Measurements from ENCODE around the gene LRBA. TPM values are rescaled to one million over a fixed set of nuclear protein-coding genes. Genes with fewer than 3 reads are reported as not detected.

Gene LRBA
- total RNA-seq, 6 experiments from 2014 or later, result 13.6 to 17.6 (median 15.0) TPM

GRCh38 chr4:150321113-150321512 lies 694.0 kb downstream of the LRBA start:
- Mint-ChIP-seq H3K4me3 (no peak overlapping the region), H3K36me3 (ENCODE audit: low read depth) (no peaks in the 10 kb centered on the region), H3K27me3 (ENCODE audit: insufficient read depth) (no peaks in the 10 kb centered on the region), H3K27ac (no peak overlapping the region), H3K9me3 (no peaks in the 10 kb centered on the region), H3K4me1 (ENCODE audit: low read depth) (peaks cover 31% of the 10 kb centered on the region)
- no peak for DNase-seq
- TF ChIP-seq, protein P1, sequence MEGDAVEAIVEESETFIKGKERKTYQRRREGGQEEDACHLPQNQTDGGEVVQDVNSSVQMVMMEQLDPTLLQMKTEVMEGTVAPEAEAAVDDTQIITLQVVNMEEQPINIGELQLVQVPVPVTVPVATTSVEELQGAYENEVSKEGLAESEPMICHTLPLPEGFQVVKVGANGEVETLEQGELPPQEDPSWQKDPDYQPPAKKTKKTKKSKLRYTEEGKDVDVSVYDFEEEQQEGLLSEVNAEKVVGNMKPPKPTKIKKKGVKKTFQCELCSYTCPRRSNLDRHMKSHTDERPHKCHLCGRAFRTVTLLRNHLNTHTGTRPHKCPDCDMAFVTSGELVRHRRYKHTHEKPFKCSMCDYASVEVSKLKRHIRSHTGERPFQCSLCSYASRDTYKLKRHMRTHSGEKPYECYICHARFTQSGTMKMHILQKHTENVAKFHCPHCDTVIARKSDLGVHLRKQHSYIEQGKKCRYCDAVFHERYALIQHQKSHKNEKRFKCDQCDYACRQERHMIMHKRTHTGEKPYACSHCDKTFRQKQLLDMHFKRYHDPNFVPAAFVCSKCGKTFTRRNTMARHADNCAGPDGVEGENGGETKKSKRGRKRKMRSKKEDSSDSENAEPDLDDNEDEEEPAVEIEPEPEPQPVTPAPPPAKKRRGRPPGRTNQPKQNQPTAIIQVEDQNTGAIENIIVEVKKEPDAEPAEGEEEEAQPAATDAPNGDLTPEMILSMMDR (IDR thresholded peaks at IDR 0.05), result no peak

DNA sequence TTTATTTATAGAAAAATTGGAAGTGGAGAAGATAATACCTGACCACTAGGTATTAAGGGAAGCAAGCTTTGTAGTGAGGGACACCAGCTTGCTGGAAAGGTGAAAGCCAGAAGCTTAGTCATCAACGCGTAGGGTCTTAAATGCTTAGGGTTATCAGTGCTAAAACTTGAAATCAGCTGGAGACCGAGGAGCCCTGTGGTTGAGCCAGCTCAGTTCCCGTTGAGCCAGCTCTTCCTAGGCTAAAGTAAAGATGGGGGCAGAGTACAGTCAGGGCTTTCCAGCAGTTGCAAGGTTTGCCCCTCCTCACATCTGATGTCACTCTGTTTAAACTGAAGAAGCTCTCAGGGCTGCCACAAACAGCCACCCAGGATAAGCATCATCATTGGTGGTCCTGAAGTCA lies 696.1 kb downstream of the LRBA start:
- no peaks in the 10 kb centered on the region for H3K9me3 Mint-ChIP-seq
- H3K4me3 Mint-ChIP-seq, result no peak overlapping the region
- no peaks in the 10 kb centered on the region for H3K36me3 Mint-ChIP-seq (ENCODE audit: low read depth)
- TF ChIP-seq, protein P1 (IDR thresholded peaks at IDR 0.05), result no peak
- H3K4me1 Mint-ChIP-seq (ENCODE audit: low read depth), result peaks cover 45% of the 10 kb centered on the region
- no peak for DNase-seq
- H3K27ac Mint-ChIP-seq, result no peak overlapping the region
- no peaks in the 10 kb centered on the region for H3K27me3 Mint-ChIP-seq (ENCODE audit: insufficient read depth)

DNA sequence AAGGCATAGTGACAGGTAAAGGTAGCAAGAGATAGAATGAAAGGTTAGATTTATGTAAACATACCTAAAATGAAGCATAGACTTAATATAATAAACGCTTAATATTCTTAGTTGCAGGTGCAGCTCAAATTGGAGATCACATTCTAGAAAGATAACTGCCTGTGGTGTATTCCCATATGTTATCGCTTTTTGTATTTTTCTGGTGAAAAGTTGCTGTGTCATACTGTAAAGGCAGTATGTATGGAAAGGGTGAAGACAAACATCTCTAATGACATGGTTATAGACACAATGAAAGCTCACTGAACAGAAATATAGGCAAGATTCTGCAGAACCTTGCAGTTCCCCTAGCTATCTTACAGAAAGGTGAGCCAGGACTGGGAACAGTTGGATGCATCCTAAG lies 696.6 kb downstream of the LRBA start:
- Mint-ChIP-seq H3K4me3 (no peak overlapping the region), H3K4me1 (ENCODE audit: low read depth) (peaks cover 42% of the 10 kb centered on the region), H3K27me3 (ENCODE audit: insufficient read depth) (no peaks in the 10 kb centered on the region), H3K9me3 (no peaks in the 10 kb centered on the region), H3K27ac (no peak overlapping the region), H3K36me3 (ENCODE audit: low read depth) (no peaks in the 10 kb centered on the region)
- TF ChIP-seq, protein P1 (IDR thresholded peaks at IDR 0.05), result no peak
- DNase-seq, result no peak

GRCh38 chr4:150316332-150317205 lies 698.5 kb downstream of the LRBA start:
- H3K36me3 Mint-ChIP-seq (ENCODE audit: low read depth), result no peaks in the 10 kb centered on the region
- H3K9me3 Mint-ChIP-seq, result no peaks in the 10 kb centered on the region
- DNase-seq, result peak; percentile 16
- H3K27ac Mint-ChIP-seq, result peak overlapping the region; percentile 41; the same call in 1 of the 2 replicates
- peaks cover 35% of the 10 kb centered on the region for H3K4me1 Mint-ChIP-seq (ENCODE audit: low read depth)
- H3K4me3 Mint-ChIP-seq, result no peak overlapping the region
- no peaks in the 10 kb centered on the region for H3K27me3 Mint-ChIP-seq (ENCODE audit: insufficient read depth)
- TF ChIP-seq, protein P1 (IDR thresholded peaks at IDR 0.05), result no peak

DNA sequence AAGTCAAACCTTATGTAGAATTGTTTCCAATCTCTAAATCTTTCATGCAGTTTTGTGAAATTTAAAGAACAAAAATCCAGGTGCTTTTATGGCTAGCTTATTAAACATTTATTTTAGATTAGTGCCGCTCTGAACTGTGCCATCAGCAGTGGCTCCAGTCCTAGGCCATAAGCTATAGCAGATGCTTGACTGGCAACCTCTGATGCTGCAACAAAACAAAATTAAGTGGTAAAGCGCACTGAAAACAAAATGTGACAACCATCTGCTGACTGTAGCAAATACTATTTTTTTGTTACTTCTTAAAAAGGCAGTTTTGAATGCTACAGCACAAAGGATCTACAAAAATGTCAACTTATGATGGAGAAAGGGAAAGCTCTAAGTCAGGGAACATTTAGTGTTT lies 699.4 kb downstream of the LRBA start:
- Mint-ChIP-seq H3K36me3 (ENCODE audit: low read depth) (no peaks in the 10 kb centered on the region), H3K27ac (no peak overlapping the region), H3K9me3 (no peaks in the 10 kb centered on the region), H3K27me3 (ENCODE audit: insufficient read depth) (no peaks in the 10 kb centered on the region), H3K4me3 (no peak overlapping the region), H3K4me1 (ENCODE audit: low read depth) (peaks cover 44% of the 10 kb centered on the region)
- TF ChIP-seq, protein P1 (IDR thresholded peaks at IDR 0.05), result no peak
- DNase-seq, result no peak

Measured in HFFc6 (cell line).